Astrocyte of the spinal cord (primary cell): Measurements from ENCODE around the gene EGFLAM.
A peak's percentile ranks its signal among the peaks of the same experiment; 100 is the strongest.
"Not testable (repeated sequence)": the region's sequence is repeated elsewhere in the genome, so short reads cannot be mapped to it uniquely, and the experiment has no call there.

Experiments
- DNase-seq: peaks from one replicate; pipeline ENCODE4 v3.0.0; 2011; ENCODE audit warnings: low read depth, low spot score
- H3K4me3 ChIP-seq: 2 replicates; pipeline ENCODE4 v1.5.1; 2011; ENCODE audit warnings: low read depth, mild to moderate bottlenecking, low read length, moderate library complexity
- CTCF ChIP-seq: IDR thresholded peaks from 2 replicates; pipeline ENCODE4 v1.5.1; 2012; ENCODE audit warnings: low read depth, mild to moderate bottlenecking, low read length, inconsistent platforms
- in situ Hi-C: cut with HindIII; loops from 2 replicates; pipeline ENCODE4 v1.10.0; 2017; ENCODE audit warnings: low sequenced_read_pairs

Gene EGFLAM

GRCh38 chr5:38329132-38329715 is 70.9 kb downstream of the EGFLAM start:
- in situ Hi-C loops = no loop called here
- no peak overlapping the region for H3K4me3 ChIP-seq
- no peak for DNase-seq
- TF ChIP-seq CTCF = no peak

- peak; percentile 19 for DNase-seq
- in situ Hi-C loops = no loop called here
- no peak for TF ChIP-seq CTCF
- no peak overlapping the region for H3K4me3 ChIP-seq
These were observed 71.8 kb downstream of the EGFLAM start for GRCh38 chr5:38330207-38330606.

- TF ChIP-seq CTCF = no peak
- in situ Hi-C loops = no loop called here
- DNase-seq = no peak
- H3K4me3 ChIP-seq = no peak overlapping the region
These were observed 73.5 kb downstream of the EGFLAM start for GRCh38 chr5:38331831-38332230.

- DNase-seq, in situ Hi-C loops, H3K4me3 ChIP-seq: not testable (repeated sequence)
These were observed 74.8 kb downstream of the EGFLAM start for GRCh38 chr5:38333181-38333580.

GRCh38 chr5:38338455-38338854 is 80.1 kb downstream of the EGFLAM start:
- in situ Hi-C loops = no loop called here
- H3K4me3 ChIP-seq = no peak overlapping the region

GRCh38 chr5:38339446-38339845 is 81.1 kb downstream of the EGFLAM start:
- H3K4me3 ChIP-seq = no peak overlapping the region
- TF ChIP-seq CTCF = no peak
- DNase-seq = no peak
- in situ Hi-C loops = no loop called here

More at GRCh38 chr5:38338455-38338854, 80.1 kb downstream of the EGFLAM start:
- TF ChIP-seq CTCF = no peak
- DNase-seq = no peak

GRCh38 chr5:38341056-38341455 is 82.7 kb downstream of the EGFLAM start:
- in situ Hi-C loops = no loop called here
- no peak for TF ChIP-seq CTCF
- no peak overlapping the region for H3K4me3 ChIP-seq
- DNase-seq = no peak
